Mesodermal cell (in vitro differentiated cells): ENCODE measurements around the gene LILRB1. TPM values are rescaled to one million over a fixed set of nuclear protein-coding genes. Genes with fewer than 3 reads are reported as not detected.
"Not testable (repeated sequence)": the region's sequence is repeated elsewhere in the genome, so short reads cannot be mapped to it uniquely, and the experiment has no call there.

Experiments used
- H3K27ac ChIP-seq: 2 replicates; pipeline ENCODE4 v1.7.0; 2013; ENCODE audit warnings: mild to moderate bottlenecking, low read depth, low read length, moderate library complexity; ENCODE audit not compliant: severe bottlenecking
- H3K36me3 ChIP-seq: 2 replicates; pipeline ENCODE4 v1.7.1; 2013; ENCODE audit warnings: mild to moderate bottlenecking, low read length, moderate library complexity; ENCODE audit not compliant: control insufficient read depth, insufficient read depth
- H3K4me1 ChIP-seq: one replicate; pipeline ENCODE4 v1.7.1; 2013; ENCODE audit warnings: mild to moderate bottlenecking, low read length; ENCODE audit not compliant: insufficient read depth, control insufficient read depth, poor library complexity, severe bottlenecking
- H3K4me3 ChIP-seq: 2 replicates; pipeline ENCODE4 v1.7.0; 2013; ENCODE audit warnings: low read length, control low read depth, mild to moderate bottlenecking; ENCODE audit not compliant: insufficient read depth, poor library complexity, severe bottlenecking; ENCODE audit errors: extremely low read depth
- H3K9me3 ChIP-seq: 2 replicates; pipeline ENCODE4 v1.7.1; 2013; ENCODE audit warnings: mild to moderate bottlenecking, low read length, moderate library complexity; ENCODE audit not compliant: control insufficient read depth
- WGBS, 2 experiments: methylation state at CpG; one replicate each; pipeline ENCODE4 v1.1.5; 2013; ENCODE audit warnings: missing lambda C conversion rate in 2 of 2; ENCODE audit not compliant: insufficient coverage in 2 of 2; 5-methylcytosine and 5-hydroxymethylcytosine counted together
- polyA plus RNA-seq, 2 experiments: library from polyadenylated mRNA; stranded (reverse); fragments of 50-300 nt; gene quantifications; one replicate each; pipeline ENCODE4 v1.2.3, GENCODE V29; 2013

The LILRB1 gene
- not detected for polyA plus RNA-seq (2013, experiment 1 of 2)
- polyA plus RNA-seq (2013, experiment 2 of 2) = not detected

- H3K27ac ChIP-seq, H3K4me3 ChIP-seq, H3K4me1 ChIP-seq, H3K36me3 ChIP-seq: not testable (repeated sequence)
- H3K9me3 ChIP-seq = peaks cover 54% of the 10 kb centered on the region
- 77 to 81% methylated on average over 8 to 9 of the region's 9 CpGs for WGBS, 2 experiments
Measured at GRCh38 chr19:54630262-54630661, at the start of gene LILRB1. Gene LILRB1 (plus strand): TSS chr19:54630484. CDS start chr19:54631074, 590 bp downstream.

GRCh38 chr19:54586397-54586796 is 43.9 kb upstream of the LILRB1 start:
- H3K4me1 ChIP-seq = no peaks in the 10 kb centered on the region
- no peak overlapping the region for H3K4me3 ChIP-seq
- no peak overlapping the region for H3K27ac ChIP-seq
- WGBS, 2 experiments = 60 to 63% methylated on average over 2 to 3 of the region's 5 CpGs
- peaks cover 35% of the 10 kb centered on the region for H3K9me3 ChIP-seq
- no peaks in the 10 kb centered on the region for H3K36me3 ChIP-seq

GRCh38 chr19:54587026-54587425 is 43.3 kb upstream of the LILRB1 start:
- Histone ChIP-seq H3K4me3 (no peak overlapping the region), H3K4me1 (no peaks in the 10 kb centered on the region), H3K36me3 (no peaks in the 10 kb centered on the region), H3K27ac (no peak overlapping the region), H3K9me3 (peaks cover 42% of the 10 kb centered on the region)
- WGBS, 2 experiments = 58 to 65% methylated on average over 6 of the region's 7 CpGs

GRCh38 chr19:54593445-54593844 is 36.8 kb upstream of the LILRB1 start, which contains the start of gene LILRA1:
Gene LILRA1 (plus strand): TSS chr19:54593632. CDS start chr19:54594245, 613 bp downstream.
- not testable (repeated sequence) for H3K27ac ChIP-seq, H3K36me3 ChIP-seq, H3K4me1 ChIP-seq, H3K4me3 ChIP-seq
- WGBS, 2 experiments = 40 to 50% methylated on average over 4 to 6 of the region's 6 CpGs
- H3K9me3 ChIP-seq = peaks cover 61% of the 10 kb centered on the region

- peaks cover 61% of the 10 kb centered on the region for H3K9me3 ChIP-seq
- not testable (repeated sequence) for H3K4me3 ChIP-seq, H3K27ac ChIP-seq, H3K36me3 ChIP-seq, H3K4me1 ChIP-seq
- 77 to 80% methylated on average over 1 to 3 of the region's 9 CpGs for WGBS, 2 experiments
Measured at GRCh38 chr19:54593931-54594626, 36.2 kb upstream of the LILRB1 start.

- no peaks in the 10 kb centered on the region for H3K4me1 ChIP-seq
- no peak overlapping the region for H3K27ac ChIP-seq
- peaks cover 61% of the 10 kb centered on the region for H3K9me3 ChIP-seq
- H3K4me3 ChIP-seq = no peak overlapping the region
- WGBS, 2 experiments = 60 to 71% methylated on average over 1 to 2 of the region's 5 CpGs
- H3K36me3 ChIP-seq = no peaks in the 10 kb centered on the region
Measured at GRCh38 chr19:54594737-54595136, 35.5 kb upstream of the LILRB1 start.

- H3K4me3 ChIP-seq, H3K27ac ChIP-seq, H3K36me3 ChIP-seq, H3K4me1 ChIP-seq: not testable (repeated sequence)
- 78 to 83% methylated on average over 17 to 25 of the region's 26 CpGs for WGBS, 2 experiments
- H3K9me3 ChIP-seq = peaks cover 58% of the 10 kb centered on the region
Measured at GRCh38 chr19:54595680-54596436, 34.4 kb upstream of the LILRB1 start.

GRCh38 chr19:54600212-54600611 is 30.1 kb upstream of the LILRB1 start:
- peaks cover 43% of the 10 kb centered on the region for H3K9me3 ChIP-seq

GRCh38 chr19:54606230-54606629 is 24.1 kb upstream of the LILRB1 start:
- peaks cover 64% of the 10 kb centered on the region for H3K9me3 ChIP-seq

More at GRCh38 chr19:54600212-54600611, 30.1 kb upstream of the LILRB1 start:
- Histone ChIP-seq H3K36me3 (no peaks in the 10 kb centered on the region), H3K4me1 (no peaks in the 10 kb centered on the region), H3K4me3 (no peak overlapping the region), H3K27ac (no peak overlapping the region)
- 44 to 56% methylated on average over 1 to 2 of the region's 5 CpGs for WGBS, 2 experiments

GRCh38 chr19:54606891-54607784 is 23.1 kb upstream of the LILRB1 start:
- H3K36me3 ChIP-seq = no peaks in the 10 kb centered on the region
- 44 to 63% methylated on average over 9 to 11 of the region's 16 CpGs for WGBS, 2 experiments
- H3K4me1 ChIP-seq = no peaks in the 10 kb centered on the region
- no peak overlapping the region for H3K27ac ChIP-seq
- H3K9me3 ChIP-seq = peaks cover 67% of the 10 kb centered on the region
- H3K4me3 ChIP-seq = no peak overlapping the region

More at GRCh38 chr19:54606230-54606629, 24.1 kb upstream of the LILRB1 start:
- H3K27ac ChIP-seq = no peak overlapping the region
- 29% methylated on average over 1 of the region's 4 CpGs; no CpG with 5 or more reads in 1 of the 2 experiments for WGBS, 2 experiments
- H3K36me3 ChIP-seq = no peaks in the 10 kb centered on the region
- no peak overlapping the region for H3K4me3 ChIP-seq
- no peaks in the 10 kb centered on the region for H3K4me1 ChIP-seq
